ENCODE measurements around the gene HBEGF.

DNA sequence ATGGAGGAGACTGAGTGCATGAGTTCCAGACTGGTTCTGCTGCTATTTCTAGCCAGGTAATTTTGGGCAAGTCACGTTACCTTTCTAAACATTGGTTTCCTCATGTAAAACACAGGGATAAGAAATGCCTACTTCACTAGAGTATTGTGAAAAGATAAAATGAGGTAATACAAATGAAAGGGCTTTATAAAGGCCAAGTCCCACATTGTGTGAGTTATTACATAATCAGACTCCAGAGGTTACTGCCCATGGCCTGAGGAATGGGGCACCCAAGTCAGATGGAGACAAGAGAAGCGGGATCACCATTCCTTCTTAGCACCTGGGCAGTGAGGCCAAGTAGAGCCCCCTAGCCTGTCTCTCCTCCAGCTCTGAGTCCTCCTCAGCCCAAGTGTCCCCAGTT is 7.5 kb downstream of the HBEGF start:
- TF ChIP-seq, protein P1, sequence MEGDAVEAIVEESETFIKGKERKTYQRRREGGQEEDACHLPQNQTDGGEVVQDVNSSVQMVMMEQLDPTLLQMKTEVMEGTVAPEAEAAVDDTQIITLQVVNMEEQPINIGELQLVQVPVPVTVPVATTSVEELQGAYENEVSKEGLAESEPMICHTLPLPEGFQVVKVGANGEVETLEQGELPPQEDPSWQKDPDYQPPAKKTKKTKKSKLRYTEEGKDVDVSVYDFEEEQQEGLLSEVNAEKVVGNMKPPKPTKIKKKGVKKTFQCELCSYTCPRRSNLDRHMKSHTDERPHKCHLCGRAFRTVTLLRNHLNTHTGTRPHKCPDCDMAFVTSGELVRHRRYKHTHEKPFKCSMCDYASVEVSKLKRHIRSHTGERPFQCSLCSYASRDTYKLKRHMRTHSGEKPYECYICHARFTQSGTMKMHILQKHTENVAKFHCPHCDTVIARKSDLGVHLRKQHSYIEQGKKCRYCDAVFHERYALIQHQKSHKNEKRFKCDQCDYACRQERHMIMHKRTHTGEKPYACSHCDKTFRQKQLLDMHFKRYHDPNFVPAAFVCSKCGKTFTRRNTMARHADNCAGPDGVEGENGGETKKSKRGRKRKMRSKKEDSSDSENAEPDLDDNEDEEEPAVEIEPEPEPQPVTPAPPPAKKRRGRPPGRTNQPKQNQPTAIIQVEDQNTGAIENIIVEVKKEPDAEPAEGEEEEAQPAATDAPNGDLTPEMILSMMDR (IDR thresholded peaks at IDR 0.05): no peak
- no peak for TF ChIP-seq POLR2A (IDR thresholded peaks at IDR 0.05)
